ENCODE results near the gene EXD3. TPM values are rescaled to one million over a fixed set of nuclear protein-coding genes. Genes with fewer than 3 reads are reported as not detected.

EXD3 gene
- total RNA-seq, 1 donor from 2014 or later = 9.2 TPM

GRCh38 chr9:137432687-137433348 lies 9.9 kb upstream of the EXD3 start:
- no peaks in the 10 kb centered on the region for H3K27me3 ChIP-seq (ENCODE audit: low read depth)
- H3K36me3 ChIP-seq = no peaks in the 10 kb centered on the region
- intact Hi-C loops (cut with micrococcal nuclease) = no loop called here
- H3K9me3 ChIP-seq (replicated peaks) = no peaks in the 10 kb centered on the region
- DNase-seq = no peak
- no peaks in the 10 kb centered on the region for H3K4me1 ChIP-seq
- no peak overlapping the region for H3K4me3 ChIP-seq
- H3K27ac ChIP-seq (replicated peaks) = no peak overlapping the region
- no peak for TF ChIP-seq CTCF (IDR thresholded peaks at IDR 0.05; ENCODE audit: borderline replicate concordance)

- H3K4me1 ChIP-seq = no peaks in the 10 kb centered on the region
Observed at GRCh38 chr9:137431416-137431931, 8.5 kb upstream of the EXD3 start.

GRCh38 chr9:137430723-137431415 lies 7.9 kb upstream of the EXD3 start:
- H3K27me3 ChIP-seq (ENCODE audit: low read depth) = no peaks in the 10 kb centered on the region
- H3K27ac ChIP-seq (replicated peaks) = no peak overlapping the region
- H3K4me3 ChIP-seq = no peak overlapping the region
- no peaks in the 10 kb centered on the region for H3K9me3 ChIP-seq (replicated peaks)
- no peak for TF ChIP-seq CTCF (IDR thresholded peaks at IDR 0.05; ENCODE audit: borderline replicate concordance)
- no peaks in the 10 kb centered on the region for H3K36me3 ChIP-seq
- intact Hi-C loops (cut with micrococcal nuclease) = no loop called here
- H3K4me1 ChIP-seq = peaks cover 2% of the 10 kb centered on the region
- DNase-seq = no peak

More at GRCh38 chr9:137431416-137431931, 8.5 kb upstream of the EXD3 start:
- Histone ChIP-seq H3K9me3 (replicated peaks) (no peaks in the 10 kb centered on the region), H3K27me3 (ENCODE audit: low read depth) (no peaks in the 10 kb centered on the region), H3K36me3 (no peaks in the 10 kb centered on the region), H3K4me3 (no peak overlapping the region), H3K27ac (replicated peaks) (no peak overlapping the region)
- DNase-seq = no peak
- TF ChIP-seq CTCF (IDR thresholded peaks at IDR 0.05; ENCODE audit: borderline replicate concordance) = no peak
- intact Hi-C loops (cut with micrococcal nuclease) = no loop called here

- no peak for DNase-seq
- Histone ChIP-seq H3K4me3 (no peak overlapping the region), H3K9me3 (replicated peaks) (no peaks in the 10 kb centered on the region), H3K27ac (replicated peaks) (no peak overlapping the region), H3K27me3 (ENCODE audit: low read depth) (no peaks in the 10 kb centered on the region), H3K4me1 (peaks cover 10% of the 10 kb centered on the region), H3K36me3 (no peaks in the 10 kb centered on the region)
- no peak for TF ChIP-seq CTCF (IDR thresholded peaks at IDR 0.05; ENCODE audit: borderline replicate concordance)
- intact Hi-C loops (cut with micrococcal nuclease) = no loop called here
Observed at GRCh38 chr9:137429974-137430722, 7.2 kb upstream of the EXD3 start.

GRCh38 chr9:137429546-137429890 lies 6.6 kb upstream of the EXD3 start:
- no peak for DNase-seq
- Histone ChIP-seq H3K4me3 (no peak overlapping the region), H3K4me1 (peaks cover 14% of the 10 kb centered on the region), H3K27me3 (ENCODE audit: low read depth) (no peaks in the 10 kb centered on the region), H3K36me3 (no peaks in the 10 kb centered on the region), H3K27ac (replicated peaks) (no peak overlapping the region), H3K9me3 (replicated peaks) (no peaks in the 10 kb centered on the region)
- TF ChIP-seq CTCF (IDR thresholded peaks at IDR 0.05; ENCODE audit: borderline replicate concordance) = no peak
- intact Hi-C loops (cut with micrococcal nuclease) = no loop called here

Data from left ventricle myocardium inferior (tissue), 1 donor.